Measurements from ENCODE around the gene STXBP1. TPM values are rescaled to one million over a fixed set of nuclear protein-coding genes. Genes with fewer than 3 reads are reported as not detected.

Gene STXBP1
- total and polyA plus RNA-seq, 9 of the 15 experiments (the other 6 are each of a cell fraction or from before 2014, with no cell fraction given): 4.6 to 35.1 (median 9.7) TPM

DNA sequence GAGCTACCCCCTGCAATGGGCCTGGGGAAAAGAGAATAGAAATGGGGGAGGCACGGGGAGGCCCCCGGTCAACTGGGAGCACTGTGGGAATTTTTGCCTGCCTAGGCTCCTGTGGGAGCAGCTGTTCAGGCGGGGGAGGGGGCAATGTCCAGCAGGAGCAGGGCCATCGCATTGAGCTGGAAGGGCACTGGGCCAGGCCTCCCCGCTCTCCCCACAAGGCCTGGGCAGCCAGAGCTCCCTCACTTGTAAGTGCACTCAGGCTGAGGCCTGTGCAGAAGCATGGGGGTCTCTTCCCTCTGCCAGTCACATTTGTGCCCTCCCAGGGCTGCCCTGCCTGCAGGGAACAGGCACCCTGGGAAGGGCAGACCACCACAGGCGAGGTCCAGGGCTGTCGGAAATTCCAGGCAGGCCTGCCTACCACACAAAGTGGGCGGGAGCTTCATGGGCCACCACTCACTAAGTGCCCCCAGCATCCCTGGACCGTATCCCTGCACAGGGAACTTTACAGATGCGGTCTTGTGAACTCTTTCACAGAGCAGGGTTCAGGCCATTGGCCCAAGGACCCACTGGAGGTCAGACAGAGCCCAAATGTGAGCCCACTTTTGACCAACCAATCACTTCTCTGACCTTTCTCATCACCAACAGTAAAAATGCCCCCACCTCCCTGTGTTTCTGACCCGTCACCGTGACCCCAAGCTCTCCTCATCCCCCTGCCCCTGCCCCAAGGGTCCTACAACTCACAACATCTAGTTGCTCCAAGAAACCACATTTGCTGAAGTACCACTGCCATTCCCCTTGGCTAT lies 93.7 kb downstream of the STXBP1 start:
- no peak for TF ChIP-seq PTTG1 (tag; IDR thresholded peaks at IDR 0.05; ENCODE audit: low read depth)
- no peak for TF ChIP-seq ZNF12 (CRISPR knock-in tag; IDR thresholded peaks at IDR 0.05)
- no peak for TF ChIP-seq ZNF583 (CRISPR knock-in tag; IDR thresholded peaks at IDR 0.05)
- H3K9me3 ChIP-seq (replicated peaks; ENCODE audit: control insufficient read depth, insufficient read depth, low read depth, low read length): 0 out of 2 replicates have a peak, but pooled peaks cover 4% of the 10 kb centered on the region
- no peaks in the 10 kb centered on the region for H3K36me3 ChIP-seq (ENCODE audit: control insufficient read depth, insufficient read depth, low read length)
- H4K20me1 ChIP-seq (replicated peaks; ENCODE audit: control insufficient read depth, insufficient read depth, low read length): no peaks in the 10 kb centered on the region
- no peak for FAIRE-seq
- peak overlapping the region in 1 of 2 experiments; percentile 68; a peak in 2 of 4 replicates for H3K9ac ChIP-seq (ENCODE audit: insufficient read depth in 1 of 2, low read depth in 2 of 2, low read length in 2 of 2)
- no peaks in the 10 kb centered on the region for H3K27me3 ChIP-seq (ENCODE audit: control insufficient read depth in 2 of 2, insufficient read depth in 2 of 2, low read length in 2 of 2)
- ChIA-PET POLR2A (interaction anchor here (0.5 to 2.0 kb wide), 6 partner anchors 10 to 460 kb away, joined by 3 to 7 read pairs (median 4); partner anchors contain the start of genes PTRH1 and TTC16), CTCF (ENCODE audit: low intra/inter-chr PET ratio) (no interaction called here)
- intact Hi-C loops (cut with micrococcal nuclease) (no loop called here), in situ Hi-C loops (cut with MboI) (no loop called here)
- no TSS peak for BruUV-seq (replicated peaks)
- 57% methylated on average over 12 of the region's 12 CpGs for WGBS (ENCODE audit: insufficient coverage, low coverage, missing lambda C conversion rate)
- no peak overlapping the region for H3K4me2 ChIP-seq (ENCODE audit: insufficient read depth, low read length)
- H3K9me1 ChIP-seq (ENCODE audit: control insufficient read depth, insufficient read depth, low read length): no peaks in the 10 kb centered on the region
- no peak overlapping the region for H3K4me3 ChIP-seq
- DNase-seq (ENCODE audit: extremely low read depth in 1 of 4, low spot score in 3 of 4): no peak
- no peaks in the 10 kb centered on the region for H3K79me2 ChIP-seq (ENCODE audit: control insufficient read depth, insufficient read depth, low read length)
- no peak overlapping the region for H2AFZ ChIP-seq (ENCODE audit: low read depth, low read length)
- peaks cover 5 to 30% of the 10 kb centered on the region in 2 experiments; a peak in 4 of 5 replicates for H3K4me1 ChIP-seq (replicated peaks in 1 of 2; ENCODE audit: control insufficient read depth in 2 of 2, insufficient read depth in 2 of 2, low read length in 2 of 2)
- H3K27ac ChIP-seq (ENCODE audit: extremely low read depth, low read depth, low read length): no peak overlapping the region
- ATAC-seq: no peak

DNA sequence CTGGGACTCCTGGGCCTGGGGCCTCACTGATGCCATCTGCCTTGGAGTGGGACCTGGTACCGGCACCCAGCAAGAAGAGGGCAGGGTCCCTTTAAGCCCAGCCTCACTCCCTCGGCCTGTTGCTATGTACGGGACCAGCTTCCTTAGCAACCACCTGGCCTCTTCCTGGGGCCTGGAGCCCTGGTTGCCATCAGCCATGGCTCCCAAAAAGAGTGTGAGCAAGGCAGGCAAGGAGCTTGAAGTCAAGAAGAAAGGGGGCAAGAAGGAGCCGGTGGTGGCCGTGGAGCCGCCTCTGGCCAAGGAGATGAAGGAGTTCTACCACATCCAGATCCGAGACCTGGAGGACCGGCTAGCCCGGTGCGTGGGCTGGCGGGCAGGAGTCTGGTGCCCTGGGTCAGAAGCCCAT lies 94.8 kb downstream of the STXBP1 start, which contains the start of gene CFAP157:
CFAP157 (plus strand) TSS at position 153 of the 406 bp plus-strand sequence; CDS start at position 197, 44 bp downstream.
- no peaks in the 10 kb centered on the region for H3K27me3 ChIP-seq (ENCODE audit: control insufficient read depth in 2 of 2, insufficient read depth in 2 of 2, low read length in 2 of 2)
- H3K9ac ChIP-seq (ENCODE audit: insufficient read depth in 1 of 2, low read depth in 2 of 2, low read length in 2 of 2): peak within 1 kb of the TSS in 1 of 2 experiments; percentile 55; a peak in 1 of 4 replicates
- H4K20me1 ChIP-seq (replicated peaks; ENCODE audit: control insufficient read depth, insufficient read depth, low read length): no peaks in the 10 kb centered on the region
- in situ Hi-C loops (cut with MboI) (no loop called here), intact Hi-C loops (cut with micrococcal nuclease) (no loop called here)
- peak; percentile 36; the same call in 2 of the 3 replicates for ATAC-seq
- FAIRE-seq: no peak
- H3K9me3 ChIP-seq (replicated peaks; ENCODE audit: control insufficient read depth, insufficient read depth, low read depth, low read length): 0 out of 2 replicates have a peak, but pooled peaks cover 4% of the 10 kb centered on the region
- no peak within 1 kb of the TSS for H2AFZ ChIP-seq (ENCODE audit: low read depth, low read length)
- H3K27ac ChIP-seq (ENCODE audit: extremely low read depth, low read depth, low read length): no peak within 1 kb of the TSS
- 45% methylated on average over 11 of the region's 11 CpGs for WGBS (ENCODE audit: insufficient coverage, low coverage, missing lambda C conversion rate)
- no peak within 1 kb of the TSS for H3K4me3 ChIP-seq
- CTCF ChIA-PET (ENCODE audit: low intra/inter-chr PET ratio): no interaction called here
- POLR2A ChIA-PET: interaction anchor here (0.5 to 1.2 kb wide), 2 partner anchors 16 to 83 kb away, joined by 3 read pairs; no protein-coding TSS in a partner anchor
- peaks cover 0 to 34% of the 10 kb centered on the region in 2 experiments; a peak in 2 of 5 replicates for H3K4me1 ChIP-seq (replicated peaks in 1 of 2; ENCODE audit: control insufficient read depth in 2 of 2, insufficient read depth in 2 of 2, low read length in 2 of 2)
- H3K79me2 ChIP-seq (ENCODE audit: control insufficient read depth, insufficient read depth, low read length): no peaks in the 10 kb centered on the region
- no peaks in the 10 kb centered on the region for H3K36me3 ChIP-seq (ENCODE audit: control insufficient read depth, insufficient read depth, low read length)
- H3K9me1 ChIP-seq (ENCODE audit: control insufficient read depth, insufficient read depth, low read length): no peaks in the 10 kb centered on the region
- no TSS peak for BruUV-seq (replicated peaks)
- DNase-seq (ENCODE audit: extremely low read depth in 1 of 4, low spot score in 3 of 4): no peak
- no peak within 1 kb of the TSS for H3K4me2 ChIP-seq (ENCODE audit: insufficient read depth, low read length)
- TF ChIP-seq SIRT6 (IDR thresholded peaks at IDR 0.05; ENCODE audit: low read depth, low read length) (no peak), ZNF12 (CRISPR knock-in tag; IDR thresholded peaks at IDR 0.05) (no peak), EZH2 (IDR thresholded peaks at IDR 0.05; ENCODE audit: borderline replicate concordance, low read depth, low read length) (no peak), CEBPG (CRISPR knock-in tag; IDR thresholded peaks at IDR 0.05) (no peak), CEBPG (tag; conservative IDR thresholded peaks at IDR 0.05 in 1 of 2, IDR thresholded peaks at IDR 0.05 in 1 of 2) (no peak), NFATC3 (IDR thresholded peaks at IDR 0.05) (no peak), PCBP1 (IDR thresholded peaks at IDR 0.05; ENCODE audit: low read depth, low read length, poor library complexity, severe bottlenecking) (no peak), SIX5 (IDR thresholded peaks at IDR 0.05; ENCODE audit: borderline replicate concordance in 1 of 2, insufficient read depth in 1 of 2, low read depth in 1 of 2, low read length in 2 of 2) (no peak), SMARCC2 (IDR thresholded peaks at IDR 0.05; ENCODE audit: low read depth) (no peak), GABPA (tag; conservative IDR thresholded peaks at IDR 0.05; ENCODE audit: low read depth) (no peak), MIER1 (IDR thresholded peaks at IDR 0.05; ENCODE audit: low read depth) (no peak), SRSF1 (IDR thresholded peaks at IDR 0.05; ENCODE audit: low read depth, low read length) (no peak)
- TF ChIP-seq, protein P1, sequence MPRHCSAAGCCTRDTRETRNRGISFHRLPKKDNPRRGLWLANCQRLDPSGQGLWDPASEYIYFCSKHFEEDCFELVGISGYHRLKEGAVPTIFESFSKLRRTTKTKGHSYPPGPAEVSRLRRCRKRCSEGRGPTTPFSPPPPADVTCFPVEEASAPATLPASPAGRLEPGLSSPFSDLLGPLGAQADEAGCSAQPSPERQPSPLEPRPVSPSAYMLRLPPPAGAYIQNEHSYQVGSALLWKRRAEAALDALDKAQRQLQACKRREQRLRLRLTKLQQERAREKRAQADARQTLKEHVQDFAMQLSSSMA (CRISPR knock-in tag; IDR thresholded peaks at IDR 0.05): no peak

Data from K562 (cell line).